ENCODE results near the gene SFRP5.

The SFRP5 gene

DNA sequence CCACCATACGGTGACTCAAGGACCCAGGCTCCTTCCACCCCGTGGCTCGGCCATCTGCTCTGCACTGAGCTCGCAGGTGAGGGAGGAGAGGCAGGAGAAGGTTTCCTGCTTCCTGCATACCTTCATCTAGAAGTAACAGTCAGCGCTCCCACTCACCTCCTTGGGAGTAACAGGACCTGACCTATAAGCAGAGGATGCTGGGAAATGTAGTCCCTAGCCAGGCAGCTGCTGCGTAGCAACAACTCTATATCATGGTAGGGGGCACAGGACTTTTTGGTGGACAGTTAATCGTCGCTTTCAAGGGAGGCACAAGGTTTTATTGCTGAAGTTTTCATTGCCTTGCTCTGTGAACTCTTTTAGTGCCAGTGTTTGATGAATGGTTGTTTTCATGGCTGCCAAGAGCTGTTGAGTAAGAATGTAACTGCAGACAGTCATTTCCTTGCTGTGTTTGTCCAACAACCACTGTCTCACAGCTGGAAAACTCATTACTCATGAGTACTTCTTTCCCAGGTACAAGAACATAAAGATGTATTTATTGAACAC, 45.1 kb downstream of the SFRP5 start:
- WGBS (ENCODE audit: extremely low coverage, insufficient coverage, low lambda C conversion rate): no CpG with 5 or more reads among the region's 8 CpGs
- no peak overlapping the region for H3K4me3 ChIP-seq (ENCODE audit: low read length)
- no peak overlapping the region for H2BK5ac ChIP-seq (ENCODE audit: low read length)
- H3K79me2 ChIP-seq (ENCODE audit: control insufficient read depth, insufficient read depth, low read length): no peaks in the 10 kb centered on the region
- H3K18ac ChIP-seq (ENCODE audit: low read length): no peak overlapping the region
- no peaks in the 10 kb centered on the region for H3K36me3 ChIP-seq (ENCODE audit: control insufficient read depth, insufficient read depth, low read length)
- H2AK5ac ChIP-seq (ENCODE audit: low read length): no peak overlapping the region
- H3K27ac ChIP-seq (ENCODE audit: low read depth, low read length): no peak overlapping the region
- H3K4me2 ChIP-seq (ENCODE audit: low read length): peak overlapping the region; percentile 23
- H3K27me3 ChIP-seq (ENCODE audit: insufficient read depth, low read length, poor library complexity): no peaks in the 10 kb centered on the region
- H4K5ac ChIP-seq (ENCODE audit: low read length): no peak overlapping the region
- H4K8ac ChIP-seq (ENCODE audit: low read depth, low read length): no peak overlapping the region
- DNase-seq: peak; percentile 88
- no peak overlapping the region for H2BK15ac ChIP-seq (replicated peaks; ENCODE audit: low read depth)
- no peak overlapping the region for H3K9ac ChIP-seq (ENCODE audit: low read length)
- no peaks in the 10 kb centered on the region for H3K79me1 ChIP-seq (ENCODE audit: low read length)
- no peak overlapping the region for H3K23ac ChIP-seq (ENCODE audit: low read length)
- H3K4me1 ChIP-seq (ENCODE audit: control insufficient read depth, low read depth, low read length): no peaks in the 10 kb centered on the region
- peak overlapping the region; percentile 57 for H3K56ac ChIP-seq (ENCODE audit: low read length)
- H2BK120ac ChIP-seq (ENCODE audit: low read depth, low read length): no peak overlapping the region
- no peak overlapping the region for H3K4ac ChIP-seq (ENCODE audit: low read depth, low read length)

DNA sequence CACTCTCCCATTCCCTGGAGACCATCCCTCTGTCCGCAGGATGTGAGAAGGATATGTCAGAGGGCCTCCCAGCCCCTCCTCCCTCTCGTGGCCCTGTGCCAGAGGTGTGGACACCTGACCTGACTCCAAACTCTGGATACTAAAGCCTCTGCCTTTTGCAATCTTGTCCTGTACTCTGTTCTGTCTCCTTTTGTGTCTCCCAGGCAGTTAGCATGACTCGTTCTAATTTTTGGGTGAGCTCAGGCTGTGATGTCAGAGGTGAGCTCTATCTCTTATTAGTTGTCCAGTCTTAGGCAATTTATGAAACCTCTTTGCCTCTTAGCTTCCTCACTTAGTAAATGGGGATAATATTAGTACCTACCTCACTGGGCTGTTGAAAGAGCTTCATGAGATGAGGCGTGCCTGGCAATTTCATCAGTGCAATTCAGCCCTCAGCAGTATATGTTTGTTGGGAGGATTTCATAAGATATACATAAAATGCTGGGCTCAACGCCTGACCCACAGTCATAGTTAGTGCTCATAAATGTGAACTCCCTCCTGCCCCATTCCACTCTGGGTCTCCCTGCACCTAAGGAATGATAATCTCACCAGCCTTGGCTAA, 47.4 kb downstream of the SFRP5 start:
- Histone ChIP-seq H3K27me3 (ENCODE audit: insufficient read depth, low read length, poor library complexity) (no peaks in the 10 kb centered on the region), H3K4me3 (ENCODE audit: low read length) (no peak overlapping the region), H3K36me3 (ENCODE audit: control insufficient read depth, insufficient read depth, low read length) (no peaks in the 10 kb centered on the region), H3K4me2 (ENCODE audit: low read length) (no peak overlapping the region), H4K5ac (ENCODE audit: low read length) (no peak overlapping the region), H3K56ac (ENCODE audit: low read length) (no peak overlapping the region), H2BK5ac (ENCODE audit: low read length) (no peak overlapping the region), H3K4ac (ENCODE audit: low read depth, low read length) (no peak overlapping the region), H2BK15ac (replicated peaks; ENCODE audit: low read depth) (no peak overlapping the region), H3K4me1 (ENCODE audit: control insufficient read depth, low read depth, low read length) (peaks cover 1% of the 10 kb centered on the region), H3K18ac (ENCODE audit: low read length) (no peak overlapping the region), H3K27ac (ENCODE audit: low read depth, low read length) (no peak overlapping the region), H2AK5ac (ENCODE audit: low read length) (no peak overlapping the region), H2BK120ac (ENCODE audit: low read depth, low read length) (no peak overlapping the region), H3K9ac (ENCODE audit: low read length) (no peak overlapping the region), H3K79me1 (ENCODE audit: low read length) (no peaks in the 10 kb centered on the region), H4K8ac (ENCODE audit: low read depth, low read length) (no peak overlapping the region), H3K23ac (ENCODE audit: low read length) (no peak overlapping the region), H3K79me2 (ENCODE audit: control insufficient read depth, insufficient read depth, low read length) (no peaks in the 10 kb centered on the region)
- no peak for DNase-seq
- WGBS (ENCODE audit: extremely low coverage, insufficient coverage, low lambda C conversion rate): no CpG with 5 or more reads among the region's 5 CpGs

GRCh38 chr10:97723001-97723400, 48.8 kb downstream of the SFRP5 start:
- Histone ChIP-seq H2AK5ac (ENCODE audit: low read length) (no peak overlapping the region), H3K23ac (ENCODE audit: low read length) (no peak overlapping the region)
- WGBS (ENCODE audit: extremely low coverage, insufficient coverage, low lambda C conversion rate): no CpG with 5 or more reads among the region's 3 CpGs

GRCh38 chr10:97721871-97722780, 49.7 kb downstream of the SFRP5 start:
- no peak overlapping the region for H3K4me2 ChIP-seq (ENCODE audit: low read length)
- no peak overlapping the region for H3K27ac ChIP-seq (ENCODE audit: low read depth, low read length)
- no peak overlapping the region for H2BK5ac ChIP-seq (ENCODE audit: low read length)
- H3K56ac ChIP-seq (ENCODE audit: low read length): no peak overlapping the region
- H3K23ac ChIP-seq (ENCODE audit: low read length): no peak overlapping the region
- no peak for DNase-seq
- no peak overlapping the region for H4K8ac ChIP-seq (ENCODE audit: low read depth, low read length)
- no peak overlapping the region for H3K4ac ChIP-seq (ENCODE audit: low read depth, low read length)
- WGBS (ENCODE audit: extremely low coverage, insufficient coverage, low lambda C conversion rate): no CpG with 5 or more reads among the region's 12 CpGs
- H2BK15ac ChIP-seq (replicated peaks; ENCODE audit: low read depth): no peak overlapping the region
- no peak overlapping the region for H3K4me3 ChIP-seq (ENCODE audit: low read length)
- H2BK120ac ChIP-seq (ENCODE audit: low read depth, low read length): no peak overlapping the region
- H3K4me1 ChIP-seq (ENCODE audit: control insufficient read depth, low read depth, low read length): peaks cover 5% of the 10 kb centered on the region
- H2AK5ac ChIP-seq (ENCODE audit: low read length): no peak overlapping the region
- H3K9ac ChIP-seq (ENCODE audit: low read length): no peak overlapping the region
- H4K5ac ChIP-seq (ENCODE audit: low read length): no peak overlapping the region
- H3K36me3 ChIP-seq (ENCODE audit: control insufficient read depth, insufficient read depth, low read length): no peaks in the 10 kb centered on the region
- no peak overlapping the region for H3K18ac ChIP-seq (ENCODE audit: low read length)
- no peaks in the 10 kb centered on the region for H3K27me3 ChIP-seq (ENCODE audit: insufficient read depth, low read length, poor library complexity)
- H3K79me1 ChIP-seq (ENCODE audit: low read length): no peaks in the 10 kb centered on the region
- H3K79me2 ChIP-seq (ENCODE audit: control insufficient read depth, insufficient read depth, low read length): no peaks in the 10 kb centered on the region

More at GRCh38 chr10:97723001-97723400, 48.8 kb downstream of the SFRP5 start:
- no peak overlapping the region for H2BK5ac ChIP-seq (ENCODE audit: low read length)
- H3K56ac ChIP-seq (ENCODE audit: low read length): no peak overlapping the region
- no peak overlapping the region for H3K4me2 ChIP-seq (ENCODE audit: low read length)
- H3K9ac ChIP-seq (ENCODE audit: low read length): no peak overlapping the region
- no peak overlapping the region for H3K18ac ChIP-seq (ENCODE audit: low read length)
- H3K4me3 ChIP-seq (ENCODE audit: low read length): no peak overlapping the region
- H2BK120ac ChIP-seq (ENCODE audit: low read depth, low read length): no peak overlapping the region
- H3K36me3 ChIP-seq (ENCODE audit: control insufficient read depth, insufficient read depth, low read length): no peaks in the 10 kb centered on the region
- no peaks in the 10 kb centered on the region for H3K79me2 ChIP-seq (ENCODE audit: control insufficient read depth, insufficient read depth, low read length)
- no peak overlapping the region for H3K4ac ChIP-seq (ENCODE audit: low read depth, low read length)
- no peak overlapping the region for H3K27ac ChIP-seq (ENCODE audit: low read depth, low read length)
- no peak overlapping the region for H2BK15ac ChIP-seq (replicated peaks; ENCODE audit: low read depth)
- H3K4me1 ChIP-seq (ENCODE audit: control insufficient read depth, low read depth, low read length): peaks cover 5% of the 10 kb centered on the region
- H3K27me3 ChIP-seq (ENCODE audit: insufficient read depth, low read length, poor library complexity): no peaks in the 10 kb centered on the region
- H4K5ac ChIP-seq (ENCODE audit: low read length): no peak overlapping the region
- peak; percentile 64 for DNase-seq
- no peaks in the 10 kb centered on the region for H3K79me1 ChIP-seq (ENCODE audit: low read length)
- no peak overlapping the region for H4K8ac ChIP-seq (ENCODE audit: low read depth, low read length)

GRCh38 chr10:97719602-97720001, 52.2 kb downstream of the SFRP5 start:
- H3K18ac ChIP-seq (ENCODE audit: low read length): no peak overlapping the region
- peaks cover 6% of the 10 kb centered on the region for H3K79me2 ChIP-seq (ENCODE audit: control insufficient read depth, insufficient read depth, low read length)
- H2BK5ac ChIP-seq (ENCODE audit: low read length): no peak overlapping the region
- peak; percentile 55 for DNase-seq
- H3K79me1 ChIP-seq (ENCODE audit: low read length): peaks cover 7% of the 10 kb centered on the region
- no peak overlapping the region for H3K4me3 ChIP-seq (ENCODE audit: low read length)
- no peak overlapping the region for H4K5ac ChIP-seq (ENCODE audit: low read length)
- no peak overlapping the region for H3K4ac ChIP-seq (ENCODE audit: low read depth, low read length)
- no peak overlapping the region for H2BK15ac ChIP-seq (replicated peaks; ENCODE audit: low read depth)
- peak overlapping the region; percentile 0 for H3K27ac ChIP-seq (ENCODE audit: low read depth, low read length)
- no peak overlapping the region for H2BK120ac ChIP-seq (ENCODE audit: low read depth, low read length)
- no CpG with 5 or more reads among the region's 2 CpGs for WGBS (ENCODE audit: extremely low coverage, insufficient coverage, low lambda C conversion rate)
- H3K27me3 ChIP-seq (ENCODE audit: insufficient read depth, low read length, poor library complexity): no peaks in the 10 kb centered on the region
- H3K4me2 ChIP-seq (ENCODE audit: low read length): no peak overlapping the region
- H3K56ac ChIP-seq (ENCODE audit: low read length): peak overlapping the region; percentile 56
- H3K4me1 ChIP-seq (ENCODE audit: control insufficient read depth, low read depth, low read length): peaks cover 13% of the 10 kb centered on the region
- no peak overlapping the region for H4K8ac ChIP-seq (ENCODE audit: low read depth, low read length)
- peak overlapping the region; percentile 29 for H3K9ac ChIP-seq (ENCODE audit: low read length)
- no peaks in the 10 kb centered on the region for H3K36me3 ChIP-seq (ENCODE audit: control insufficient read depth, insufficient read depth, low read length)
- peak overlapping the region; percentile 24 for H3K23ac ChIP-seq (ENCODE audit: low read length)
- H2AK5ac ChIP-seq (ENCODE audit: low read length): no peak overlapping the region
